SU-DHL-6 (cell line): ENCODE results near the gene ERC1.

ENCODE experiments used
- H2AFZ ChIP-seq: fragments of 200-600 bp; sonication (generic); 2 replicates; pipeline ENCODE4 v1.6.1; 2014; ENCODE audit warnings: low read depth, mild to moderate bottlenecking, moderate library complexity, mixed read lengths, antibody characterized with exemption, low read length; ENCODE audit not compliant: severe bottlenecking
- H3F3A ChIP-seq: fragments of 200-600 bp; shearing (Covaris generic); 2 replicates; pipeline ENCODE4 v1.6.0; 2016; ENCODE audit warnings: antibody characterized with exemption, mild to moderate bottlenecking; ENCODE audit not compliant: insufficient read depth
- H3K27ac ChIP-seq: fragments of 200-600 bp; sonication (generic); 2 replicates; pipeline ENCODE4 v1.5.1; 2016; ENCODE audit warnings: low read depth, mild to moderate bottlenecking, low read length, moderate library complexity, mixed read lengths
- H3K27me3 ChIP-seq: fragments of 200-600 bp; sonication (generic), shearing (Covaris generic); 2 replicates; pipeline ENCODE4 v1.6.0; 2014; ENCODE audit warnings: mild to moderate bottlenecking, low read length
- H3K36me3 ChIP-seq: fragments of 200-600 bp; sonication (generic); 2 replicates; pipeline ENCODE4 v1.6.1; 2014; ENCODE audit warnings: mild to moderate bottlenecking, low read length, mixed read lengths
- H3K4me2 ChIP-seq: fragments of 300-600, 200-600 bp; shearing (Covaris generic), sonication (generic); 2 replicates; pipeline ENCODE4 v1.6.0; 2014; ENCODE audit warnings: low read length, low read depth, mild to moderate bottlenecking; ENCODE audit not compliant: poor library complexity, severe bottlenecking
- H3K4me3 ChIP-seq: fragments of 200-600 bp; sonication (generic); 2 replicates; pipeline ENCODE4 v1.5.1; 2014; ENCODE audit warnings: antibody characterized with exemption, low read length, mild to moderate bottlenecking, mixed read lengths; ENCODE audit not compliant: insufficient read depth, poor library complexity, severe bottlenecking
- H3K79me2 ChIP-seq: fragments of 200-600 bp; sonication (generic); 2 replicates; pipeline ENCODE4 v1.6.1; 2014; ENCODE audit warnings: mild to moderate bottlenecking, low read length, moderate library complexity; ENCODE audit not compliant: insufficient read depth
- H3K9ac ChIP-seq: fragments of 200-600 bp; sonication (generic); 2 replicates; pipeline ENCODE4 v1.7.0; 2014; ENCODE audit warnings: mild to moderate bottlenecking, low read length
- H3K9me2 ChIP-seq: fragments of 200-600 bp; sonication (generic); replicated peaks from 2 replicates; pipeline ENCODE4 v1.6.1; 2014; ENCODE audit warnings: low read length; ENCODE audit not compliant: insufficient read depth
- H3K9me3 ChIP-seq: fragments of 200-600 bp; sonication (generic); 2 replicates; pipeline ENCODE4 v1.6.1; 2014; ENCODE audit warnings: low read length, mixed read lengths; ENCODE audit not compliant: insufficient read depth
- H4K20me1 ChIP-seq: fragments of 200-600 bp; sonication (generic); 2 replicates; pipeline ENCODE4 v1.6.1; 2014; ENCODE audit warnings: low read depth, mild to moderate bottlenecking, antibody characterized with exemption, low read length, moderate library complexity, mixed read lengths
- EZH2phosphoT487 ChIP-seq: fragments of 200-600 bp; sonication (generic), shearing (Covaris generic); conservative IDR thresholded peaks from 2 replicates; pipeline ENCODE4 v1.6.1; 2018; ENCODE audit warnings: mild to moderate bottlenecking, antibody characterized with exemption, low read length, moderate library complexity, mixed read lengths
- TF ChIP-seq, protein P1 (sequence below): fragments of 200-600 bp; sonication (generic); IDR thresholded peaks from one replicate; pipeline ENCODE4 v1.5.1; 2017; ENCODE audit warnings: antibody characterized with exemption, mild to moderate bottlenecking, low read length, moderate library complexity; ENCODE audit not compliant: insufficient read depth, poor library complexity, severe bottlenecking

The ERC1 gene

DNA sequence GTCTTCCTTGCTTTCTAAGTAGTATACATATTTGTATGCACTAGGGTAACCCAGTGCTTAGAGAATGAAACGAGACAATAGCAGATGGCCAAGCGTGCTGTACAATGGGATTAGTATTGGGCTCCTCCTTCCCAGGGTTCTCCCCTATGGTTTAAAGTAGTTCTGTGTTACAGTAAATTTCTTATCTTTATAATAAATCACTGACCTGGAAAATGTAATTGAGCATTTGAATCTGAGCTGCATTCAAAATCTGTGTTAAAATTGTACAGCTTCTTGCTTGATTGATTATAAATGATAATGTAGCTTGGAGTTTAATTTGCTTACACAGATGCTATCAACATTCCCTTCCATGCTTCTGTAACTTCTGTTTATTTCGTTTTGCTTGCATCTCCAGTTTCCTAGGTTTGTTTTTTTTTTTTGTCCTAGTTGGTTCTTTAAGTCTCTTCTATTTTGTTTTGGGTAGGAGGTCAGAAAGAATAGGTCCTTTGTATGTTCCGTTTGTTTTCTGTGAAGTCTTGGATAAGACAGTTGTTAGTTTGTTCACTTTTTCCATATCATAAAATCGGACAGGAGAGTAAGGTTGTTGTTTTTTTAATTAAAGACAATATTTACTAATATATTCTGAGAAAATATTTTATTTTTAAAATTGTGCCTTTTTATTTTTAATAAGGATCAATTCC is 171.2 kb downstream of the ERC1 start:
- Histone ChIP-seq H3K27ac (no peak overlapping the region), H3K4me3 (no peak overlapping the region), H3K9me2 (no peaks in the 10 kb centered on the region), H3K9me3 (no peaks in the 10 kb centered on the region), H4K20me1 (no peaks in the 10 kb centered on the region), H3K27me3 (no peaks in the 10 kb centered on the region), H3K36me3 (no peaks in the 10 kb centered on the region), H2AFZ (no peak overlapping the region), H3K4me2 (no peak overlapping the region), H3K79me2 (no peaks in the 10 kb centered on the region), H3F3A (no peaks in the 10 kb centered on the region), H3K9ac (no peak overlapping the region)
- TF ChIP-seq, protein P1, sequence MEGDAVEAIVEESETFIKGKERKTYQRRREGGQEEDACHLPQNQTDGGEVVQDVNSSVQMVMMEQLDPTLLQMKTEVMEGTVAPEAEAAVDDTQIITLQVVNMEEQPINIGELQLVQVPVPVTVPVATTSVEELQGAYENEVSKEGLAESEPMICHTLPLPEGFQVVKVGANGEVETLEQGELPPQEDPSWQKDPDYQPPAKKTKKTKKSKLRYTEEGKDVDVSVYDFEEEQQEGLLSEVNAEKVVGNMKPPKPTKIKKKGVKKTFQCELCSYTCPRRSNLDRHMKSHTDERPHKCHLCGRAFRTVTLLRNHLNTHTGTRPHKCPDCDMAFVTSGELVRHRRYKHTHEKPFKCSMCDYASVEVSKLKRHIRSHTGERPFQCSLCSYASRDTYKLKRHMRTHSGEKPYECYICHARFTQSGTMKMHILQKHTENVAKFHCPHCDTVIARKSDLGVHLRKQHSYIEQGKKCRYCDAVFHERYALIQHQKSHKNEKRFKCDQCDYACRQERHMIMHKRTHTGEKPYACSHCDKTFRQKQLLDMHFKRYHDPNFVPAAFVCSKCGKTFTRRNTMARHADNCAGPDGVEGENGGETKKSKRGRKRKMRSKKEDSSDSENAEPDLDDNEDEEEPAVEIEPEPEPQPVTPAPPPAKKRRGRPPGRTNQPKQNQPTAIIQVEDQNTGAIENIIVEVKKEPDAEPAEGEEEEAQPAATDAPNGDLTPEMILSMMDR = no peak
- no peak for TF ChIP-seq EZH2phosphoT487

GRCh38 chr12:1167784-1168183 is 176.8 kb downstream of the ERC1 start:
- Histone ChIP-seq H3K9me3 (no peaks in the 10 kb centered on the region), H3K79me2 (no peaks in the 10 kb centered on the region), H3K36me3 (no peaks in the 10 kb centered on the region), H4K20me1 (no peaks in the 10 kb centered on the region), H3K4me3 (no peak overlapping the region), H3K9me2 (no peaks in the 10 kb centered on the region), H2AFZ (no peak overlapping the region), H3K27ac (no peak overlapping the region), H3K9ac (no peak overlapping the region), H3K4me2 (no peak overlapping the region), H3F3A (no peaks in the 10 kb centered on the region), H3K27me3 (no peaks in the 10 kb centered on the region)
- no peak for TF ChIP-seq EZH2phosphoT487
- TF ChIP-seq, protein P1 = no peak

GRCh38 chr12:1170411-1170810 is 179.4 kb downstream of the ERC1 start:
- Histone ChIP-seq H3K9me2 (no peaks in the 10 kb centered on the region), H3K4me3 (no peak overlapping the region), H3F3A (no peaks in the 10 kb centered on the region; the same call in 1 of the 2 replicates), H3K36me3 (no peaks in the 10 kb centered on the region), H4K20me1 (no peaks in the 10 kb centered on the region), H3K27me3 (no peaks in the 10 kb centered on the region), H3K79me2 (no peaks in the 10 kb centered on the region), H2AFZ (no peak overlapping the region), H3K9ac (no peak overlapping the region), H3K27ac (no peak overlapping the region), H3K4me2 (no peak overlapping the region), H3K9me3 (no peaks in the 10 kb centered on the region)
- TF ChIP-seq, protein P1 = no peak
- no peak for TF ChIP-seq EZH2phosphoT487
